Nephron (organoid): ENCODE measurements around the gene ELL.
A peak's percentile ranks its signal among the peaks of the same experiment; 100 is the strongest.

Source experiments
- H3K27ac Mint-ChIP-seq, 3 experiments: 2 replicates each; pipeline ENCODE4 v1.8.0; 2020; ENCODE audit warnings: mixed read lengths in 3 of 3, mild to moderate bottlenecking in 2 of 3, moderate library complexity in 1 of 3
- H3K27me3 Mint-ChIP-seq: 2 replicates; pipeline ENCODE4 v1.8.0; 2021; ENCODE audit warnings: low read depth, mild to moderate bottlenecking, moderate library complexity, mixed read lengths
- H3K36me3 Mint-ChIP-seq: 2 replicates; pipeline ENCODE4 v1.8.0; 2020; ENCODE audit warnings: low read depth, mixed read lengths
- H3K4me1 Mint-ChIP-seq: 2 replicates; pipeline ENCODE4 v1.8.0; 2020; ENCODE audit warnings: mixed read lengths
- H3K4me3 Mint-ChIP-seq, 3 experiments: 2 replicates each; pipeline ENCODE4 v1.8.0; 2020; ENCODE audit warnings: mild to moderate bottlenecking in 3 of 3, mixed read lengths in 3 of 3, moderate library complexity in 2 of 3
- H3K9me3 Mint-ChIP-seq: 2 replicates; pipeline ENCODE4 v1.8.0; 2020; ENCODE audit warnings: mixed read lengths
- TF ChIP-seq, protein P1 (sequence below), 3 experiments: fragments of 200-600 bp; sonication (generic); IDR thresholded peaks; one replicate each; pipeline ENCODE4 v1.5.0; 2021; ENCODE audit warnings: antibody characterized with exemption in 3 of 3; ENCODE audit not compliant: unreplicated experiment in 3 of 3

The ELL gene

GRCh38 chr19:18503971-18504885, 17.6 kb downstream of the ELL start:
- Mint-ChIP-seq H3K9me3 (no peaks in the 10 kb centered on the region), H3K4me3 (peak overlapping the region in 2 of 3 experiments; percentile 3 to 27)

DNA sequence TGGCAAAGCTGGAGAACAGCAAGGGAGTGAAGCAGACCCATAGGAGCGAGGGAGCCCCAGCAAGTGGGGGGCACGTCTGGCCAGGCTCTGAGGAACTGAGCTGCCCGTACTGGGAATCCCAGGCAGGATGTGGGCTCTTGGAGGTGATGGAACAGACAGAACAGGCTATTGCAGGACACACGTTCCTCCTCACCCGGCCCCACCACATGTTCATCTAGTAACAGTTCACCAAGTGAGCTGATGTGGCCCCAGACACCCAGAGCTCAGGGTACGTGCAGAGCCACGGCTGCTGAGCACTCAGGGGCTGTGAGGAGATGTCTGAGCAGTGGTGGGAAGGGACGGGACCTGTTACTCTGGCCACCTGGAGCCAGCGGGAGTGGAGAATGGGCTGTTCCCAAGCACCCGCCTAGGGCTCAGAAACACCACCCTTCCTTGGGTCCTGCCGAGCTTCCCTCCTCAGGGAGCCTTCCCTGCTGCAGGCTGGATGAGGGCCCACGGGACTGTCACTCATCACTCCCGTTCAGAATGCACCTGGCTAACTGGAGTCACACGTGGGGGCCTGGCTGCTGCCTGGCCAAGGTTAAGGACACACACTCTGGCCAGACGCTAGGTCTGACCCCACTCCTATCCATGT, 18.4 kb downstream of the ELL start:
- H3K27ac Mint-ChIP-seq, result peak overlapping the region in 2 of 3 experiments; percentile 68 to 81
- H3K4me1 Mint-ChIP-seq, result peaks cover 63% of the 10 kb centered on the region
- no peaks in the 10 kb centered on the region for H3K27me3 Mint-ChIP-seq
- H3K4me3 Mint-ChIP-seq, result no peak overlapping the region
- no peaks in the 10 kb centered on the region for H3K9me3 Mint-ChIP-seq
- H3K36me3 Mint-ChIP-seq, result no peaks in the 10 kb centered on the region
- TF ChIP-seq, protein P1, sequence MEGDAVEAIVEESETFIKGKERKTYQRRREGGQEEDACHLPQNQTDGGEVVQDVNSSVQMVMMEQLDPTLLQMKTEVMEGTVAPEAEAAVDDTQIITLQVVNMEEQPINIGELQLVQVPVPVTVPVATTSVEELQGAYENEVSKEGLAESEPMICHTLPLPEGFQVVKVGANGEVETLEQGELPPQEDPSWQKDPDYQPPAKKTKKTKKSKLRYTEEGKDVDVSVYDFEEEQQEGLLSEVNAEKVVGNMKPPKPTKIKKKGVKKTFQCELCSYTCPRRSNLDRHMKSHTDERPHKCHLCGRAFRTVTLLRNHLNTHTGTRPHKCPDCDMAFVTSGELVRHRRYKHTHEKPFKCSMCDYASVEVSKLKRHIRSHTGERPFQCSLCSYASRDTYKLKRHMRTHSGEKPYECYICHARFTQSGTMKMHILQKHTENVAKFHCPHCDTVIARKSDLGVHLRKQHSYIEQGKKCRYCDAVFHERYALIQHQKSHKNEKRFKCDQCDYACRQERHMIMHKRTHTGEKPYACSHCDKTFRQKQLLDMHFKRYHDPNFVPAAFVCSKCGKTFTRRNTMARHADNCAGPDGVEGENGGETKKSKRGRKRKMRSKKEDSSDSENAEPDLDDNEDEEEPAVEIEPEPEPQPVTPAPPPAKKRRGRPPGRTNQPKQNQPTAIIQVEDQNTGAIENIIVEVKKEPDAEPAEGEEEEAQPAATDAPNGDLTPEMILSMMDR (IDR thresholded peaks at IDR 0.05; ENCODE audit: unreplicated experiment in 3 of 3), result no peak

More at GRCh38 chr19:18503971-18504885, 17.6 kb downstream of the ELL start:
- H3K4me1 Mint-ChIP-seq, result peaks cover 63% of the 10 kb centered on the region
- H3K36me3 Mint-ChIP-seq, result no peaks in the 10 kb centered on the region
- H3K27ac Mint-ChIP-seq, result peak overlapping the region; percentile 66 to 81 (median 74)
- TF ChIP-seq, protein P1 (IDR thresholded peaks at IDR 0.05; ENCODE audit: unreplicated experiment in 3 of 3), result no peak
- no peaks in the 10 kb centered on the region for H3K27me3 Mint-ChIP-seq

GRCh38 chr19:18502638-18503294, 19.1 kb downstream of the ELL start:
- Mint-ChIP-seq H3K36me3 (no peaks in the 10 kb centered on the region), H3K27me3 (no peaks in the 10 kb centered on the region), H3K9me3 (no peaks in the 10 kb centered on the region), H3K4me3 (no peak overlapping the region), H3K4me1 (peaks cover 60% of the 10 kb centered on the region), H3K27ac (peak overlapping the region in 2 of 3 experiments; percentile 3 to 68)
- TF ChIP-seq, protein P1 (IDR thresholded peaks at IDR 0.05; ENCODE audit: unreplicated experiment in 3 of 3), result no peak

DNA sequence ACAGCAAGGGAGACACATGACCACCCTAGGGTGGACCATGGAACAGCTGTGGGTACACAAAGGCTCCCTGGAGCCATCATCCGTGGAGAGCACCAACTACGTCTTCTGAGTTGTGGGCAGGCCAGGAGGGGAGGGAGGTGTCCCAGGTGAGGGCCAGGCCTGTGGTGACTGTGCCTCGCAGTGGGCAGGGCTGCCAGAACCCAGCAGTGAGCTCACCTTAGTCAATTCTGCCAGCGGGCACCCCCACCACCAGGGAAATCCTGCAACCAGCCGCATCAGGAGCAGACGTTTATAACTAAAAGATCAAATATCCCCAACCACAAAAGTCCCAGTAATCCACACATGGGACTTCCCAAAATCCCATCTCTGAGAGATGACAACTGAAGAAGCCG, 19.6 kb downstream of the ELL start:
- peaks cover 55% of the 10 kb centered on the region for H3K4me1 Mint-ChIP-seq
- no peak overlapping the region for H3K4me3 Mint-ChIP-seq
- no peaks in the 10 kb centered on the region for H3K9me3 Mint-ChIP-seq
- H3K27ac Mint-ChIP-seq, result peak overlapping the region in 1 of 3 experiments; percentile 3
- no peaks in the 10 kb centered on the region for H3K27me3 Mint-ChIP-seq
- TF ChIP-seq, protein P1 (IDR thresholded peaks at IDR 0.05; ENCODE audit: unreplicated experiment in 3 of 3), result no peak
- no peaks in the 10 kb centered on the region for H3K36me3 Mint-ChIP-seq

- Mint-ChIP-seq H3K27me3 (no peaks in the 10 kb centered on the region), H3K36me3 (no peaks in the 10 kb centered on the region), H3K4me3 (no peak overlapping the region), H3K27ac (no peak overlapping the region), H3K4me1 (peaks cover 55% of the 10 kb centered on the region), H3K9me3 (no peaks in the 10 kb centered on the region)
- TF ChIP-seq, protein P1 (IDR thresholded peaks at IDR 0.05; ENCODE audit: unreplicated experiment in 3 of 3), result no peak
Measured at GRCh38 chr19:18501832-18502231, 20.0 kb downstream of the ELL start.
